ENCODE measurements around the gene CAMSAP2.

Gene CAMSAP2

GRCh38 chr1:200856716-200857357, 118.1 kb downstream of the CAMSAP2 start:
- DNase-seq, result no peak

GRCh38 chr1:200857804-200858203, 119.1 kb downstream of the CAMSAP2 start:
- no peak for DNase-seq

GRCh38 chr1:200861937-200862647, 123.4 kb downstream of the CAMSAP2 start:
- no peak for DNase-seq

GRCh38 chr1:200862713-200863415, 124.2 kb downstream of the CAMSAP2 start:
- no peak for DNase-seq

- DNase-seq, result no peak
Measured at GRCh38 chr1:200866116-200866515, 127.4 kb downstream of the CAMSAP2 start.

GRCh38 chr1:200866521-200866920, 127.8 kb downstream of the CAMSAP2 start:
- no peak for DNase-seq

- no peak for DNase-seq
Measured at GRCh38 chr1:200867018-200867811, 128.5 kb downstream of the CAMSAP2 start.

GRCh38 chr1:200869376-200869752, 130.7 kb downstream of the CAMSAP2 start:
- DNase-seq, result no peak

GRCh38 chr1:200869753-200870391, 131.2 kb downstream of the CAMSAP2 start:
- DNase-seq, result no peak

GRCh38 chr1:200872446-200873115, 133.9 kb downstream of the CAMSAP2 start, which contains the start of gene GPR25:
Gene GPR25, plus strand, starts transcription at chr1:200872981. Its CDS starts 57 bp downstream, at chr1:200873038.
- no peak for DNase-seq

GRCh38 chr1:200873116-200873670, 134.5 kb downstream of the CAMSAP2 start:
- DNase-seq, result no peak

- no peak for DNase-seq
Measured at GRCh38 chr1:200873671-200874397, 135.1 kb downstream of the CAMSAP2 start.

- DNase-seq, result no peak
Measured at GRCh38 chr1:200874694-200875093, 136.0 kb downstream of the CAMSAP2 start.

GRCh38 chr1:200875416-200875815, 136.7 kb downstream of the CAMSAP2 start:
- DNase-seq, result no peak

GRCh38 chr1:200877010-200877409, 138.3 kb downstream of the CAMSAP2 start:
- no peak for DNase-seq

- DNase-seq, result peak; percentile 43
Measured at GRCh38 chr1:200877839-200878551, 139.3 kb downstream of the CAMSAP2 start.

GRCh38 chr1:200880212-200880611, 141.5 kb downstream of the CAMSAP2 start:
- no peak for DNase-seq

GRCh38 chr1:200883118-200883517, 144.4 kb downstream of the CAMSAP2 start:
- DNase-seq, result no peak

GRCh38 chr1:200885623-200886402, 147.1 kb downstream of the CAMSAP2 start:
- DNase-seq, result no peak
